OCI-LY3 (cell line): ENCODE data around the gene HBZ.

Source experiments
- CTCF ChIP-seq: fragments of 200-600, 300-600 bp; sonication (generic); IDR thresholded peaks from 2 replicates; pipeline ENCODE4 v1.5.1; 2014; ENCODE audit warnings: antibody characterized with exemption, low read length, low read depth
- EZH2phosphoT487 ChIP-seq: fragments of 200-600 bp; shearing (Covaris generic); IDR thresholded peaks from 2 replicates; pipeline ENCODE4 v1.6.1; 2018; ENCODE audit warnings: antibody characterized with exemption, mixed run types, low read depth

- TF ChIP-seq CTCF (no peak), EZH2phosphoT487 (no peak)
These were observed 32.8 kb downstream of the HBZ start for GRCh38 chr16:185213-185612.
